Stimulated activated CD8-positive, alpha-beta memory T cell treated with anti-CD3 and anti-CD28 coated beads, Interleukin-7, amount 100 ng/mL, for 1 hour (primary cell): Measurements from ENCODE around the gene ACR.

Experiments
- DNase-seq, 2 donors: peaks; one replicate each; pipeline ENCODE4 v3.0.0-alpha.2; 2020; ENCODE audit warnings: low read depth in 2 of 2

ACR gene

DNA sequence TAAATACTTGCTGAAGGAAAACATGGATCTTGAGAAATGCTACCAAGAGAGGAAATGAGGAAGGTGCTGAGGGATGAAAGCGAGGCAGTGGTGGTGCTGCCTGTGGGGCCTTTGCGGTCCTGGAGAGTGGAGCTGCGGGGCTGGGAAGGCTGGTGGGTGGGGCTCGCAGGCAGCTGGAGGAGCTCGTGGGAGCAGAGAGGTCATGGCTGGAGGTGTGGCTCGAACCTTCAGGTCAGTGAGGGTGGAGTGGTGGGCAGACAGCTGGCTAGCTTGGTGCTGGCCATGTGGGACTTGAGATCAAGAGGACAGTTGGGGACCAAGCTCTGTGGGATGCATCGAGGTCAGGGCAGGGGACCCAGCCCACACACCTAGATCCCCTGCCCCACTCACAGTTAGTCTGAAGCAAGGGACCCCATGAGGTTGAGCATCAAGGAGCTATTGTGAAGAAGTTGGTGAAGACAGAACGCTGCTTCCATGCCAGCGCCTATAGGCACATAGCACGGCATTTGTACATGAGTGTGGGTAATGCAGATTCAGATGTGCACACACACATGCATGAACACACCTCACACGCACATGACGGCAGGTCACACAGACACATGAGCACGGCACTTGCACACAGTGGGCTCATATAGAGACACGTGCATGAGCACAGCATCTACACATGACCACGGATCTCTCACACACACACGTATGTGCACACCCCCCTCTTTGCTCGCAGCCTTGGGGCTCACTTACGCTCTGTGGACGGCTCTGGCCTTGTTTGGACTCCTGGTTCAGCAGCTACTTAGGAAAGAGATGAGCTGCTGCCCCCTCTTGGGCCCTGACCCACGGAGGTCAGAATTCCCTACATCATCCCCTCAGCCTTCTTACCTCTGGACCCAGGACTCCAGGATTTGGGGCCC is 34.9 kb upstream of the ACR start:
- DNase-seq, result no peak

DNA sequence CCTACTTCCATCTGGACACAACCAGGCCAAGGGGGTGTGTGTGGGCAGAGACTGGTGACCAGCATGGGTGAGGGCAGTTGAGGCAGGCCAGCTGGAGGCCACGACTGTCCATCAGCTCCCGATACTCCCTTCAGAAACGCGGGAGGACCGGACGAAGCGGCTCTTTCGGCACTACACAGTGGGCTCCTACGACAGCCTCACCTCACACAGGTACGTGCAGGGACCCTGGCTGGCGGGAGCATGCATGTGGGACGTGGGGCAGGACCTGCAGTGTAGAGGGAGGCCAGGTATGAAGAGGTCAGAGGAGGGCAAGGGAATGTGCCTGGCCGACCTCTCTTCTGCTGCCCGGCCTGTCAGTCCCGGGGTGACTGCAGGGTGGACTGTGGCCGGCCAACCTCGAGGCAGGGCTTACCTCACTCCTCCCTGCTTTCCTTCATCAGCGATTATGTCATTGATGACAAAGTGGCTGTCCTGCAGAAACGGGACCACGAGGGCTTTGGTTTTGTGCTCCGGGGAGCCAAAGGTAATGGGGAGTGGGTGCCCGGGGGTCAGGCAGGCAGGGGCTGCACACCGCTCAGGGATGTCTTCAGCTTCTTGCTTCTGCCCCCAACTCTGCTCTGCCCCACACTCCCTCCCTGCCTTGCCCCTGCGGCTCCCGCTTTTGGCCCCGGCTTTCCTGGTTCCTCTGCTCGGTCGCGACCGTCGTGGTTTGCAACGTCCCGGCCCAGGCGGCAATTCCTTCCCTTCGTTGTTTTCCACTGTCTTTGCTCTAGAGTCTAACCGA is 34.1 kb upstream of the ACR start:
- no peak for DNase-seq

DNA sequence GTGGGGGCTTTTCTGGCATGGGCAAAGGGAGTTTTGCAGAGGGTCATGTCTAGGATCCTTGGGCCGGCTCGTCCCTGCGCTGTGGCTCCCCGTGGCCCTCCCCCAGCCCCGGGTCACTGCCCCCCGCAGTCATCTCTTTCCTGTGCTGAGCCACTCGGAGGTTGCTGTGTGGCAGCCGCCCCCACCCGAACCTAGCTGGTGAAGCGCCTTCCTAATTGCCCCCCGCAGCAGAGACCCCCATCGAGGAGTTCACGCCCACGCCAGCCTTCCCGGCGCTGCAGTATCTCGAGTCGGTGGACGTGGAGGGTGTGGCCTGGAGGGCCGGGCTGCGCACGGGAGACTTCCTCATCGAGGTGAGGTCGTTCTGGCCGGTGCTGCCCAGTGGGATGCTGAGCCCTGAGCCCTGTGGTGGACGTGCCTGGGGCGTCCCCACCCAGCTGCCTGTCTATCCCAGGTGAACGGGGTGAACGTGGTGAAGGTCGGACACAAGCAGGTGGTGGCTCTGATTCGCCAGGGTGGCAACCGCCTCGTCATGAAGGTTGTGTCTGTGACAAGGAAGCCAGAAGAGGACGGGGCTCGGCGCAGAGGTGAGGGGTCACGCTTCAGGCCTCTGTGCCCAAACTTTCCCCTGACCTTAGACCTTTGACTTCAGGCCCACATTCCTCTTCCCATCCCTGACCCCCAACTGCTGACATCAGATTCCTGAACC is 33.3 kb upstream of the ACR start:
- no peak for DNase-seq

DNA sequence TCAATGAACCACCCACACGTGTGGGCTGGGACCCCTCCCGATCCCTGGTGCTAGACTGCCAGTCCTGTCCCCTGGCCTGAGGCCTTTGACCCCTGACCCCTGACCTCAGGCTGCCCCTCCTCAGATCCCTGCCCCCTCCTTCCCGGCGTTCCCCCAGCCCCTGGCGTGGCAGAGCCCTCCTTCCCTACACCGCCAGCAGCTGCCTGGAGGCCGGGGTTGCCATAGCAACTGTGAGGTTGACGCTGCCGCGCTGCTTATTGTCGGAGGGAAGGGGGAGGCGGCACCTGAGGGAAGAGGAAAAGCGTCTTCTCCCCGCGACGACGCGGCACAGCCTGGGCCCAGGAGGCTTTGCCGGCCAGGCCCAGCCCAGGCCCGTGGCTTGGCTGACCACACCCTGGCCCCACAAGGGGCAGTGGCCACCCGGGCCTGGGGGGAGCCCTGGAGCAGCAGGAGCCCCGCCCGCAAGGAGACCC is 32.7 kb upstream of the ACR start:
- no peak for DNase-seq

DNA sequence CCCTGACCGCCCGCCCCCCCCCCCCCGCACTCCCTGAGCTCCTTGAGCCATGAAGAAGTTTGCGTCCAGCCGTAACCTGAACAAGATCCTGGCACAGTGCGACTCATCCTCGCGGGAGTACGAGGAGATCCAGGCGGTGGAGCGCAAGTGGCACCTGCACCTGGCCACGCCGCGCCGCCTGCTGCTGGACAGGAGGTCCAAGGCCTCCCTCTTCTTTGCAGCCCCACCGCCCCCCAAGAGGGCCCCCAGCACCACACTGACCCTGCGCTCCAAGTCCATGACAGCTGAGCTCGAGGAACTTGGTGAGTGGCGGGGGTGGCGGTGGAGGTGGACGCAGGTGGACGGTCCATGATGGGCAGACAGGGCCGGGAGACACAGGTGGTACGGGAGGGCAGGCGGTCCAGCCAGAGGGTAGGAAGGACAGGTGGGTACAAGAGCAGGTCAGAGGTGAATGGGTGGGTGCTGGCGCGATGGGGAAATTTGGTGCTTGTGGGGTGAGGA is 32.1 kb upstream of the ACR start:
- DNase-seq, result no peak

DNA sequence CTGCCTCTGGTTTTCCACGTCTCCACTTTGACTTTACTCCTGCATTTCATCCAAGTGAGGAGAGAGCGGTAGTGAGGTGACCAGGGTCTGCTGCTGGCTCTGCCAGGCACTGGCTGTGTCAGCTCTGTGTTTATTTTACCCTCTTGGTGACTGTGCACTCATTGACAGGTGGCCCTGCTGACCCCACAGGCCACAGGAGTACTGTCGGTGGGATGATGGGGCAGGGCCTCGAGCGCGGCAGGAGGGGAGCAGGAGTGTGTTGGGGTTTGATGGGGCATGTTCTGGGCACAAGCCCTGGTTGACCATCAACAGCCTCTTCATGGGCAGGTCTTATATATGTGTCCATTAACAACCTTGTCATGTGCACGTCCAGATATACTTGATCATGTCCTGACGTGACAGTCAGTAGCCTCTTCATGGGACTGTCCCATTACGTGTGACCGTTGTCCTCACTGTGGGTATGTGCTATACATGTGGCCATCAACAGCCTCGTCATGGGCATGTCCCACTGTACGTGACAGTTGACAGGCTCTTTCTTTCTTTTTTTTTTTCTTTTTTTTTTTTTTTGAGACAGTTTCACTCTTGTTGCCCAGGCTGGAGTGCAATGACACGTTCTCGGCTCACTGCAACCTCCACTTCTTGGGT is 31.4 kb upstream of the ACR start:
- no peak for DNase-seq

DNA sequence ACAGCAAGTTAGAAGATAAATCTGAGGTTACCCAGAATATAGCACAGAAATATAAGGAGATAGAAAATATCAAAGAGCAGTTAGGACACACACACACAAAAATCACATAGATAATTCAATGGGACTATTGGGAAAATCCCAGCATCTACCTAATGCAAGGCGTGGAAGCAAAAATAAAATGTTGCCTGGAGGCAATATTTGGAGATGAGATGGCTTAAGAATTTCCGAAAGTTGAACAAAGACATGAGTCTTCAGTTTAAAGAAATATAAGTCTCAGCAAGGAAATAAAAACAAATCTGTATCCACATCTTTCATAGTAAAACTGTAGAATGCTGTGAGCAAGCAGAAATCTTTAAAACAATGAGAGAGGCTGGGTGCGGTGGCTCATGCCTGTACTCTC is 29.5 kb upstream of the ACR start:
- no peak for DNase-seq

DNA sequence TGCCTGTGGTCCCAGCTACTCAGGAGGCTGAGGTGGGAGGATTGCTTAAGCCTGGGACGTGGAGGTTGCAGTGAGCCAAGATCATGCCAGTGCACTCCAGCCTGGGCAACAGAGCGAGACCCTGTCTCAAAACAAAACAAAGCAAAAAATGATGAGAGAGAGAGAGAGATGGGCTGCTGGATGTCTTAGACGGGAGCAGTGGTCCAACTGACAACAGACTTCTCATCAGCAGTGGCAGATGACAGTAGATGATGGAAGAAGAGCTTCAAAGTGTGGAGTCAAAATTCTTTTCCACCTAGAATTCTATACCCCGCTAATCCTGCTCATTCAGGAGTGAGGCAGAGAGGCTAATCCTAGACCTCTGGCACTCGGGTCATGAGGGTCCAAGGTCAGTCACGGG is 29.0 kb upstream of the ACR start:
- no peak for DNase-seq

DNA sequence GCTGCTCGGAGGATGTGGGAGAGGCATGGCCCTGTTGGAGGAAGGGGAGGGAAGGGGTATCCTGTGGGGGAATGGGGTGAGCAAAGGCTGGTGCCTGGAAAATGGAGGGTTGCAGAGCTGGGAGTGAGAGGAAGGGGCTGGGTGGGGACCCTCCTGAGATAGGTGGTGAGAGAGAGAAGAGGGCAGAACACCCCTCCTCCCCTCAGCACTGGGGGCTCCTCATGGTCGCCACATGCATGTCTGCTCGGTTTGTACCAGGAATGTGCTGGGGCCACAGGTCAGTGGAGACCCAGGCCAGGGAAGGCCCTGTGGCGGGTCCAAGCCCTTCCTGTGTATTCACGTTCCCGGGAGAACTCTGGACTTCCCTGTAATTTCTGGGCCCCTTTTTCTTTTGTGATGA is 27.8 kb upstream of the ACR start:
- no peak for DNase-seq

DNA sequence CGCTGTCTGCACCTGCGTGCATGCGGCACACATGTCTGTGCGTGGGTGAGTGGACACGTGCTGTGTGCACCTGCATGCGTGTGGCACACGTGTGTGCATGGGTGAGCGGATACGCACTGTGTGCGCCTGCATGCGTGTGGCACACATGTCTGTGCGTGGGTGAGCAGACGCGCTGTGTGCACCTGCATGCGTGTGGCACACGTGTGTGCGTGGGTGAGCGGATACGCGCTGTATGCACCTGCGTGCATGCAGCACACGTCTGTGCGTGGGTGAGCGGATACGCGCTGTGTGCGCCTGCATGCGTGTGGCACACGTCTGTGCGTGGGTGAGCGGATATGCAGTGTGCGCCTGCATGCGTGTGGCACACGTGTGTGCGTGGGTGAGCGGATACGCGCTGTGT is 27.1 kb upstream of the ACR start:
- DNase-seq, result no peak

DNA sequence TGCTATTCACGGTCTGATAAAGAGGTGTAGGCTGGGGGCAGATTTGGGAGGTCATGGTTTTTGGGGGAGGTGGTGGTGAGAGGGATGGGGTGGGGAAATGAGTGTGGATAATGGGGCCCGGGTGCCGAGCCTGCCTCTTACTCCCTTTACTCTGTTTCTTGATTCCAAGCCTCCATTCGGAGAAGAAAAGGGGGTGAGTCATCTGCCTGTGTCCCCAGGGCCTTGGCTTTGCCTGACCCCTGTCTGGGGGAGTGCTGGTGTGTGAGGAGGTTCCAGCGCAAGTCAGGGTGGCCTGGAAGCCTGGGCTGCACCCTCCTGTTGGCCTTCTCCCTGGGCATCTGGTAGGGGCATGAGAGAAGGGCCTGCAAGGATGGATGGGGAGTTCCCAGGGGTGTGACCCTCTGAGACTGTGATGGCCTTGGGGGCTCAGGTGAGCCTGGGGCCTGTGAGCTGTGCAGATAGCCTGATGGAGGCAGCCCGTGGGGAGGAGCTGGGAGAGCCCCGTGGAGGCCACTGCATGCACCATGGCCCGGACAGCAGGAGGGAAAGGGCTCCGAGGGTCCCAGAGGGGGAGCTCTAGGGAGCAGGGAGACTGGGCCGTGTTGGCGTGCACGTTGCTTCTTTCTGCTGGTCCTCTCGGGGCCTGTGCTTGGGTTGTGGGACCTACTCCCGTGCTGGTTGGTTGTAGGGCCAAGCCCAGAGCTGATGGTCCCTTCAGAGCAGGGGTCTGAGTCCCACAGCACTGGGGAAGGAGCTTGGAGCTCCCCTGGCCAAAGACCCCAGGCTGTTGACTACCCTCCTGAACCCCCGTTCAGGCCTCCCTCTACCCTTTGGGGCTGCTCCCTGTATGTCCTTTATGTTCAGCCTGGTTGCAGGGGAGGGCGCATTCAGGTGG is 26.3 kb upstream of the ACR start:
- no peak for DNase-seq

DNA sequence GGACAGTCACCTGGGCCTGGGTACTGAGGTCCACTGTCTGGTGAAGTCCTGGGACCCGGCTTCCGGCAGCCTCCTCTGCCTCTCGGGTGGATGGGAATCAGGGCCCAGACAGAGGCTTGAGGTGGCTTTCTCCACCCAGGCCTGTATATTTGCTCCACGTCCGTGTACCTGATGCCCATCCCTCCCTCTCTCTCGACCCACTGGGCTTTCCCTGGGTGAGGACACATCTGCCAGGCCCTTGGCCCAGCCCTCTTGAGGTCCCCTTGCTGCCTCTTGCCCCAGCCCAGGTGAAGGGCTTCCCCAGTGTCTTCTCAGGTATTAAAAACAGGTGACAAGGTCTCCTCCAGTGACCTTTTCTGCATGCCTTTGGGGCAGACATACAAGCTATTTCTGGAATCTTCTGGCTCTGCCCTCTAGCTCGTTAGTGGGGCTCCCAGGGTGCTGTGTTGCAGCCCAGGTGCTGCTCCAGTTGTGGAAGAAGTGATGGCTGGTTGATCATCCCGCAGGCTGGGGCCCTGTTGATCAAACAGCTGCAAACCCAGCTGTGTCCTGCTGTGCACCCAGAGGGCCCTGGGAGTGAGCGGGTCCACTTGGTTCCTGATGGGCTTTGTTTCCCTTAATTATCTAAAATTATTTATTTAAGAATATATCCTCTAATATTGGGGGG is 25.5 kb upstream of the ACR start:
- no peak for DNase-seq

DNA sequence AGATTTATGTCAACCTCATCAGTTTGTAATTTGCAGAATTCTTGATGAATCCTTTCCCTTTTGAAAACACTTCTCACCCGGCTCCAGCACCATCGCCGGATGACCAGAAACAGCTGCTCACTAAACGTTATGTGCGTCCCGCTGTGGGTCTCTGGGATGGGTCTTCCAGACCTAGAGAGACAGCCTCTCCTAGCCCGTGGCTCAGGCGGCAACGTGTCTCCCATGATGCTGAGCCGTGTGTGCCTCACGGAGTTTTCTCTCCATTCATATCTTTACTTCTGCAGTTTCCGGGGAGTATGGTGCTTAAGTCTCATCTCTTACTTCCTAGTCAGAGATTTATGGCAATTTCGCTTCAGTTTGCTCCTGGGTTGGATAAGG is 25.0 kb upstream of the ACR start:
- DNase-seq, result no peak

DNA sequence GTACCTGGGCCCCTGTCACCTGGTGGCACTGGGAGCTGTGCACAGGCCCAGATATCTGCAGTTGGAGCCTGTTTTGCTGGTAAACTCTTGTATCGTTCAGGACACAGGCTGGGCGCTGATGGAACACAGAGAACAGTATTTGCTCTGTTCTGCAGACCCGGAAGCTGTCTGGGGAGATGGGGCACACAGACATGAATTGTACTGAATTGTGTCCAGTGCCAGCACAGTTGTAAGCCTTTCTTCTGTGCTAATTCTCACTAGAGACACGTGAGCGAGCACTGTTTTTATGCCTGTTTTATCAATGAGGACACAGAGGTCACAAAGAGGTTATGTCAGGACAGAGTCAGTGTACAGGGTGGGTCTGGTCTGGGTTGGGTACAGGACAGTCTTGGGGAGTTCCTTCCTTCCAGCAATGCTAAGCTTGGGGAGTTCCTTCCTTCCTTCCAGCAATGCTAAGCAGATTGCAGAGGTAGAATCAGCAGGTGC is 24.4 kb upstream of the ACR start:
- DNase-seq, result no peak

DNA sequence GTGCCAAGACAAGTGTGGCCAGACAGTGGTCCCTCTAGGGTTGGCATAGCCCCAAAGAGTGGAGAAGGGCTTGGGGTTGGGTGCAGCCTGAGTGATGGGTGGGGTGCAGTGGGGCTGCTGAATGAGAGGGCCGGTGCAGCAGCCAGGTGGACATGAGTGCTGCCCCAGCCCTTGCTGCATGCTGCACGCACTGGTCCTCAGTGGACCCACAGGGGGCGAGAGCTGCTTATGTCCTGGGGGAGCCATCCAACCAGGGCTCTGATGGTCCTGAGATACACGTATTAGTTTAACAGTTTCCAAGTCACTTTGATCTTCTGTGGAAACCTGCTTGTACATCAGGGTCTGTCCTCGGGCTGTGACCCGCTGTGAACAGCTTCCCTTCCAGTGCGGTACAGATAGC is 23.9 kb upstream of the ACR start:
- no peak for DNase-seq

DNA sequence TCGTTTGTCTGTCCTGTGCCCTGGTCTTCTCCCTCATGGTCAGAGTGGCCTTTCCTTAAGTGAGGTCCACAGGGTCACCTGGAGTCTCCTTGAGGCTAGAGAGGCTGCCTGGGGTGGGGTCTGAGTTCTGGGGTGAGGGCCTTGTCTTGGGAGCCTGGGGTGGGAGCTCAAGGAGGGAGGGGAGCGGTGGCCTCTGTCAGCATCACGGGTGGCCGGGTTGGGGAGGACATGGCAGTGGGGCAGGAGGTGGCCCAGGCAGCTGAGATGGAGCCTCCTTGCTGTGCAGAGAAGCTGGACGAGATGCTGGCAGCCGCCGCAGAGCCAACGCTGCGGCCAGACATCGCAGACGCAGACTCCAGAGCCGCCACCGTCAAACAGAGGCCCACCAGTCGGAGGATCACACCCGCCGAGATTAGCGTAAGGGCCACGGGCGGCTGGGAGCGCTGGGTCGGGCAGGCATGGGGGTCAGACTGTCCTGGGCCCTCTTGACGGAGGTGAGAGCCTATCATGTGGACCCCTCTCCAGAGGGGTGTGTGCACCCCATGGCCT is 23.3 kb upstream of the ACR start:
- no peak for DNase-seq

DNA sequence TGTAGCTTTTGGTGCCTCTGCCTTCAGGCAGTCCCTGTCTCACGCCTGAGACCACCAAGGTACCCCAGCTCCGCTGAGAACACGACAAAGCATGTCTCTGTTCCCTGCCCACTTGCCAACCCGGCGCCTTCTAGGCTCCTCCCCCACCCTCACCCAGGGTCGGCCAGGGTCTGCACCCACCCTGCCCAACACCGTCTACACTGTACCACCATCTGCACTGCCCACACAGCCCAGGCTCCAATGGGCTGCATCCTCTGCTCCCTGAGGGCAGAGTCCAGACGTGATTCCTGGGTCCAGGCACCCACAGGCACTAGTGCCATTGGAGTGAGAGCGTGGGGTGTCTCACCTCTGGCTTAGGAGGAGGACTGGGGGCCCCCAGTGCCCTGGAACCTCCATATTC is 22.8 kb upstream of the ACR start:
- DNase-seq, result no peak

DNA sequence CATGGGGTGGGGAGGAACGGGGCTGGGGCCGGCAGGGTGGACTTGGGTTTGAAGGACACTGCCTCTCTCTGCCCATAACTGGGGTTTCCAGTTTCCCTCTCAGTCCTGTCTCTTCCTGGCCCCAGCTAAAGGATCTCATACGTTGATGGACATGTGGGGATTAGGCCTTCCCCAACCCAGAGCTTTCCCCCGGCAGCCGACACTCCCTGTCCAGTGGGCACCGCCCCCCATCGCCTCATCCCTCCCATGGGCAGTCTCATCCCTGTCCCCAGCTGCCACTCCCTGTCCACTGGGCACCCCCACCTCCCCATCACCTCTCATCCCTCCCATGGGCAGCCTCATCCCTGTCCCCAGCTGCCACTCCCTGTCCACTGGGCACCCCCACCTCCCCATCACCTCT is 22.2 kb upstream of the ACR start:
- DNase-seq, result no peak

DNA sequence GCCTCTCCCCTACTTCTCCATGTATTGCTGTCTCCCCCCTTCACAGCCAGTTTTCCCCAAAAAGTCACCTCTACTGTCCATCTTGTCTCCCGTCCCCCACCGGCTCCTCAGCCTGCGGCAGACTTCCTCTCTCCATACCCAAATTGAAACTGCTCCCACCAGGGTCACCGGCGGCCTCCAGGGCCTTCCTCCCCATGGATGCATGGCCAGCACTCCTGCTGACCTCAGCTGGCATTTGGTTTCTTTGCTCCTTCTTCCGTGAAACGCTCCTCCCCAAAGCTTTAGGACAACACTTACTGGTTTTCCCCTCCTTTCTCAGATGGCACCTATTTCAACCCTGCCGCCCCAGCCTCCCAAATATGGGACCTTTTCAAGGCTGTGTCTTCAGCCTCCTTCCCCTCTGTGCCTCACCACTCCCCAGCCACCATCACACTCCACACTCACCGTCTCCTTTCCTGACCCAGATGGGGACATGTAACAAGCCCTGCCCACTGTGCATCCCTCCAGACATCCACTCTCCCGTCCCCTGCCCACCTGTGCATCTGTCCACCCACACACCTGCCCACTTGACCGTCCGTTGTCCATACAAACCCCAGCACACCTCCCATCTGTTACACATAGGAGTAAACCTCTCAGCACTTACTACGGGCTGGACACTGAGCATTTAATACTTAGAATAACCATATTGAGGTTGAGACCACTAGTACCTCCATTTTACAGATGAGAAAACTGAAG is 21.5 kb upstream of the ACR start:
- DNase-seq, result no peak
